K562 (cell line): ENCODE measurements around the gene IL15RA. TPM values are rescaled to one million over a fixed set of nuclear protein-coding genes. Genes with fewer than 3 reads are reported as not detected.

Experiments used
- ATAC-seq: fragments of 200-7000 bp; cut with Tn5 transposase; 3 replicates; pipeline ENCODE4 v1.9.1; 2020; ENCODE audit warnings: moderate library complexity
- BruUV-seq: library from RNA; stranded (reverse); fragments of 400-500 nt; replicated peaks from 2 replicates; lab custom pipeline; 2021; lab: Mats Ljungman, UMichigan
- CTCF ChIA-PET: fragments of 300-600 bp; formaldehyde crosslinking; extraction: SDS; loops from one replicate; lab custom pipeline; 2021; ENCODE audit warnings: low intra/inter-chr PET ratio; lab: Yijun Ruan, JAX
- POLR2A ChIA-PET: fragments of 300-600, 350-650 bp; sonication (Branson Sonifier 250); formaldehyde crosslinking; extraction: SDS; loops from one replicate; lab custom pipeline; 2021; ENCODE audit warnings: antibody characterized with exemption, inconsistent platforms; lab: Yijun Ruan, JAX
- DNase-seq, 4 experiments: peaks; one replicate each; pipeline versions ENCODE4 v3.0.0 to v3.0.0-alpha.2; 2011 to 2018; ENCODE audit warnings: low spot score in 3 of 4, mixed read lengths in 3 of 4; ENCODE audit errors: extremely low read depth in 1 of 4
- FAIRE-seq: peaks from 2 replicates; lab custom pipeline; 2011; peaks lifted over from hg19 to GRCh38; lab: Jason Lieb, UNC
- H2AFZ ChIP-seq: 2 replicates; pipeline ENCODE4 v1.6.0; 2011; ENCODE audit warnings: low read depth, low read length, control low read depth, inconsistent platforms
- H3K27ac ChIP-seq: fragments of 200-600 bp; 3 replicates; pipeline ENCODE4 v1.8.0; 2011; ENCODE audit warnings: low read depth, mild to moderate bottlenecking, control low read depth, inconsistent platforms, low read length, moderate library complexity, mixed read lengths; ENCODE audit errors: extremely low read depth
- H3K27me3 ChIP-seq, 2 experiments: fragments of 300-600 bp in 1 of 2; 2 replicates in 1 of 2; 3 replicates in 1 of 2; pipeline versions ENCODE4 v1.6.0 to v1.8.0; 2011; ENCODE audit warnings: inconsistent platforms in 2 of 2, low read length in 2 of 2, mild to moderate bottlenecking in 1 of 2, mixed read lengths in 1 of 2, moderate library complexity in 1 of 2; ENCODE audit not compliant: control insufficient read depth in 2 of 2, insufficient read depth in 2 of 2
- H3K36me3 ChIP-seq: fragments of 300-600 bp; 3 replicates; pipeline ENCODE4 v1.8.0; 2011; ENCODE audit warnings: mild to moderate bottlenecking, low read length, inconsistent platforms; ENCODE audit not compliant: control insufficient read depth, insufficient read depth
- H3K4me1 ChIP-seq, 2 experiments: fragments of 200-600 bp in 1 of 2; replicated peaks in 1 of 2; 2 replicates in 1 of 2; 3 replicates in 1 of 2; pipeline versions ENCODE4 v1.5.1 to v1.8.0; 2011; ENCODE audit warnings: inconsistent platforms in 2 of 2, low read length in 2 of 2, mild to moderate bottlenecking in 1 of 2, mixed read lengths in 1 of 2, moderate library complexity in 1 of 2; ENCODE audit not compliant: control insufficient read depth in 2 of 2, insufficient read depth in 2 of 2
- H3K4me2 ChIP-seq: 2 replicates; pipeline ENCODE4 v1.6.1; 2011; ENCODE audit warnings: low read length, control low read depth, inconsistent platforms, mixed read lengths; ENCODE audit not compliant: insufficient read depth
- H3K4me3 ChIP-seq: fragments of 200-600 bp; sonication (generic), shearing (Covaris generic); 2 replicates; pipeline ENCODE4 v1.5.1; 2016; ENCODE audit warnings: control low read depth, inconsistent platforms
- H3K79me2 ChIP-seq: fragments of 200-600 bp; 3 replicates; pipeline ENCODE4 v1.8.0; 2011; ENCODE audit warnings: low read length, inconsistent platforms; ENCODE audit not compliant: control insufficient read depth, insufficient read depth
- H3K9ac ChIP-seq, 2 experiments: 2 replicates each; pipeline versions ENCODE4 v1.6.0 to v1.6.1; 2011; ENCODE audit warnings: low read depth in 2 of 2, low read length in 2 of 2, control low read depth in 1 of 2, inconsistent platforms in 1 of 2, mild to moderate bottlenecking in 1 of 2, mixed read lengths in 1 of 2; ENCODE audit not compliant: insufficient read depth in 1 of 2
- H3K9me1 ChIP-seq: one replicate; pipeline ENCODE4 v1.6.0; 2011; ENCODE audit warnings: inconsistent platforms, mild to moderate bottlenecking, low read length, moderate library complexity; ENCODE audit not compliant: control insufficient read depth, insufficient read depth
- H3K9me3 ChIP-seq: replicated peaks from 2 replicates; pipeline ENCODE4 v1.5.1; 2011; ENCODE audit warnings: low read depth, low read length, inconsistent platforms; ENCODE audit not compliant: control insufficient read depth, insufficient read depth
- H4K20me1 ChIP-seq: replicated peaks from 2 replicates; pipeline ENCODE4 v1.6.1; 2011; ENCODE audit warnings: low read length, inconsistent platforms, mixed read lengths; ENCODE audit not compliant: control insufficient read depth, insufficient read depth
- NRF1 ChIP-seq, 2 experiments: fragments of 450-650 bp; IDR thresholded peaks in 1 of 2; conservative IDR thresholded peaks in 1 of 2; 2 replicates each; pipeline ENCODE4 v1.6.1; 2014; ENCODE audit warnings: mild to moderate bottlenecking in 2 of 2
- ZNF436 ChIP-seq: fragments of 250-450, 450-650 bp; sonication (Bioruptor Pico); formaldehyde crosslinking; IDR thresholded peaks from 2 replicates; pipeline ENCODE4 v1.7.0; 2020; ENCODE audit warnings: mild to moderate bottlenecking
- WGBS: fragments of 100-300 bp; shearing (Covaris generic); methylation state at CpG from one replicate; pipeline ENCODE4 v1.1.6; 2016; ENCODE audit warnings: low coverage, mixed read lengths; ENCODE audit not compliant: insufficient coverage; ENCODE audit errors: missing lambda C conversion rate; 5-methylcytosine and 5-hydroxymethylcytosine counted together
- in situ Hi-C: fragments of 300-500 bp; cut with MboI; formaldehyde crosslinking; loops from 4 replicates; pipeline ENCODE4 v1.15.0; 2018; ENCODE audit warnings: inconsistent platforms, mixed read lengths
- intact Hi-C: fragments of 100-400 bp; cut with micrococcal nuclease; formaldehyde crosslinking; loops from 2 replicates; pipeline ENCODE4 v1.14.2; 2022
- polyA plus RNA-seq, 8 experiments: library from polyadenylated mRNA; depleted of rRNA in 4 of 8; stranded (reverse) in 5 of 8; unstranded in 3 of 8; fragments of >200 nt; fragmentation: Nextera tagmentation in 2 of 8; fragmentation: Illumina TruSeq in 1 of 8; extraction: Ambion mirVana in 2 of 8; extraction: Trizol in 1 of 8; gene quantifications; 2 replicates each; pipeline versions ENCODE4 v1.2.1 to v1.2.3, GENCODE V29; 2011 to 2014; ENCODE audit warnings: inconsistent platforms in 1 of 8, missing spikeins in 1 of 8
- total RNA-seq, 7 experiments: library from RNA; depleted of rRNA in 6 of 7; stranded (reverse); fragments of >200 nt in 6 of 7; fragmentation: Illumina TruSeq in 2 of 7; extraction: Trizol in 2 of 7; gene quantifications; 2 replicates each; pipeline versions ENCODE4 v1.2.1 to v1.2.3, GENCODE V29; 2011 to 2021; ENCODE audit warnings: low replicate concordance in 1 of 7
- TF ChIP-seq, protein P1 (sequence below), 3 experiments: fragments of 200-800 bp in 1 of 3; fragments of 250-450 bp in 1 of 3; fragments of 450-650 bp in 1 of 3; sonication (Bioruptor Pico) in 1 of 3; sonication (Bioruptor generic) in 1 of 3; formaldehyde crosslinking in 1 of 3; IDR thresholded peaks; 2 replicates each; pipeline versions ENCODE4 v1.6.1 to v1.8.0; 2016 to 2022; ENCODE audit warnings: mild to moderate bottlenecking in 2 of 3, missing genetic modification characterization in 2 of 3, missing compliant biosample characterization in 1 of 3, moderate library complexity in 1 of 3
- TF ChIP-seq, protein P2 (sequence below): fragments of 150-350 bp; IDR thresholded peaks from 2 replicates; pipeline ENCODE4 v1.6.1; 2014; ENCODE audit warnings: low read depth, mild to moderate bottlenecking, low read length, borderline replicate concordance
- TF ChIP-seq, protein P3 (sequence below), 2 experiments: fragments of 450-650 bp; conservative IDR thresholded peaks; 2 replicates each; pipeline ENCODE4 v1.6.1; 2017; ENCODE audit warnings: mild to moderate bottlenecking in 2 of 2, moderate library complexity in 2 of 2

Gene IL15RA
- total and polyA plus RNA-seq, 9 of the 15 experiments (the other 6 are each of a cell fraction or from before 2014, with no cell fraction given): 1.2 to 11.7 (median 8.0) TPM

DNA sequence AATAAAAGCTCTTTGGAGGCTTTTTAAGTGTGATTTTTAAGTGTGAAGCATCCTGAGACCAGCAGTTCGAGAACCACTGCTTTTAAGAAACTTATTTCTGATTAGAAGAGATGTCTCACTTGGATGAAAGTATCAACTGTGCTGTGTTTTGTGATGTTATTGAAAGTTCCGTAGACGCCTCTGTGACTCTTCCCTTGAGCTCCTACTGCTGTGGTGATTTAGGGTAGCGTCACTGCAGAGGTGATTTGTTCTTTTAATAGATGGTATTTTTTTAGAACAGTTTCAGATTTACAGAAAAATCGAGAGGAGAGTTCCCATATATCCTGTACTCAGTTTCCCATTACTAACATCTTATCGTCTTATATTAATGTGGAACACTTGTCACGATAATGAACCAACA is 57.8 kb downstream of the IL15RA start:
- Histone ChIP-seq H3K36me3 (peaks cover 97% of the 10 kb centered on the region), H3K27me3 (no peaks in the 10 kb centered on the region), H3K9ac (no peak overlapping the region), H3K4me1 (no peaks in the 10 kb centered on the region), H3K27ac (no peak overlapping the region), H3K4me2 (no peak overlapping the region), H3K79me2 (no peaks in the 10 kb centered on the region), H3K9me3 (no peaks in the 10 kb centered on the region), H4K20me1 (no peaks in the 10 kb centered on the region), H3K4me3 (no peak overlapping the region), H2AFZ (no peak overlapping the region), H3K9me1 (no peaks in the 10 kb centered on the region)
- ChIA-PET POLR2A (interaction anchor here (0.6 to 0.8 kb wide), 2 partner anchors 10 to 30 kb away, joined by 3 read pairs; partner anchors contain the start of genes ANKRD16 and FBH1), CTCF (no interaction called here)
- in situ Hi-C loops: no loop called here
- intact Hi-C loops: no loop called here
- no peak for FAIRE-seq
- TF ChIP-seq NRF1 (conservative IDR thresholded peaks at IDR 0.05 in 1 of 2, IDR thresholded peaks at IDR 0.05 in 1 of 2) (no peak), ZNF436 (CRISPR knock-in tag) (no peak)
- no peak for ATAC-seq
- 95% methylated on average over 7 of the region's 7 CpGs for WGBS
- no TSS peak for BruUV-seq
- DNase-seq: no peak

DNA sequence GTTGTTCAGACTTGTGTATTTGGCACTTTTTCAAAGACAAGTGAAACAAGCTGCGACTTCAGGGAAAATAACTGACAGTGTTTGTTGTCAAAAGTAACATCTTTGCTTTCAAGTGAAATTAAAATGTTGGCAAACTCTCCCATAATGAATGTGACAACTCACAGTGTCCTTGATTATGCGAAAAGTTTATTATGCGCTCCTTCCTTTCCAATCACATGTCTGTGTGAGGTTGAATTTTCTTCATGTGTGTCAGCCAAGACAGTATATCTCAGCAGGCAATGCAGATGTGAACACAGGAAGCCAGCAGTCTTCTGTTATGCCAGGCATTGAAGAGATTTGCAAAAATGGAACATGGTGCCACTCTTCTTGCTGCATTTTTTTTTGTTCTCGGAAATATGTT is 58.6 kb downstream of the IL15RA start:
- POLR2A ChIA-PET: interaction anchor here (0.6 kb wide), 1 partner anchor 11 kb away, joined by 3 read pairs; no protein-coding TSS in a partner anchor
- no peak overlapping the region for H3K9ac ChIP-seq
- H3K4me2 ChIP-seq: no peak overlapping the region
- no peaks in the 10 kb centered on the region for H3K27me3 ChIP-seq
- peaks cover 97% of the 10 kb centered on the region for H3K36me3 ChIP-seq
- no peak for FAIRE-seq
- H3K79me2 ChIP-seq: no peaks in the 10 kb centered on the region
- H3K4me1 ChIP-seq: no peaks in the 10 kb centered on the region
- TF ChIP-seq, protein P1, sequence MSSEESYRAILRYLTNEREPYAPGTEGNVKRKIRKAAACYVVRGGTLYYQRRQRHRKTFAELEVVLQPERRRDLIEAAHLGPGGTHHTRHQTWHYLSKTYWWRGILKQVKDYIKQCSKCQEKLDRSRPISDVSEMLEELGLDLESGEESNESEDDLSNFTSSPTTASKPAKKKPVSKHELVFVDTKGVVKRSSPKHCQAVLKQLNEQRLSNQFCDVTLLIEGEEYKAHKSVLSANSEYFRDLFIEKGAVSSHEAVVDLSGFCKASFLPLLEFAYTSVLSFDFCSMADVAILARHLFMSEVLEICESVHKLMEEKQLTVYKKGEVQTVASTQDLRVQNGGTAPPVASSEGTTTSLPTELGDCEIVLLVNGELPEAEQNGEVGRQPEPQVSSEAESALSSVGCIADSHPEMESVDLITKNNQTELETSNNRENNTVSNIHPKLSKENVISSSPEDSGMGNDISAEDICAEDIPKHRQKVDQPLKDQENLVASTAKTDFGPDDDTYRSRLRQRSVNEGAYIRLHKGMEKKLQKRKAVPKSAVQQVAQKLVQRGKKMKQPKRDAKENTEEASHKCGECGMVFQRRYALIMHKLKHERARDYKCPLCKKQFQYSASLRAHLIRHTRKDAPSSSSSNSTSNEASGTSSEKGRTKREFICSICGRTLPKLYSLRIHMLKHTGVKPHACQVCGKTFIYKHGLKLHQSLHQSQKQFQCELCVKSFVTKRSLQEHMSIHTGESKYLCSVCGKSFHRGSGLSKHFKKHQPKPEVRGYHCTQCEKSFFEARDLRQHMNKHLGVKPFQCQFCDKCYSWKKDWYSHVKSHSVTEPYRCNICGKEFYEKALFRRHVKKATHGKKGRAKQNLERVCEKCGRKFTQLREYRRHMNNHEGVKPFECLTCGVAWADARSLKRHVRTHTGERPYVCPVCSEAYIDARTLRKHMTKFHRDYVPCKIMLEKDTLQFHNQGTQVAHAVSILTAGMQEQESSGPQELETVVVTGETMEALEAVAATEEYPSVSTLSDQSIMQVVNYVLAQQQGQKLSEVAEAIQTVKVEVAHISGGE (CRISPR knock-in tag; IDR thresholded peaks at IDR 0.05): no peak
- TF ChIP-seq, protein P2, sequence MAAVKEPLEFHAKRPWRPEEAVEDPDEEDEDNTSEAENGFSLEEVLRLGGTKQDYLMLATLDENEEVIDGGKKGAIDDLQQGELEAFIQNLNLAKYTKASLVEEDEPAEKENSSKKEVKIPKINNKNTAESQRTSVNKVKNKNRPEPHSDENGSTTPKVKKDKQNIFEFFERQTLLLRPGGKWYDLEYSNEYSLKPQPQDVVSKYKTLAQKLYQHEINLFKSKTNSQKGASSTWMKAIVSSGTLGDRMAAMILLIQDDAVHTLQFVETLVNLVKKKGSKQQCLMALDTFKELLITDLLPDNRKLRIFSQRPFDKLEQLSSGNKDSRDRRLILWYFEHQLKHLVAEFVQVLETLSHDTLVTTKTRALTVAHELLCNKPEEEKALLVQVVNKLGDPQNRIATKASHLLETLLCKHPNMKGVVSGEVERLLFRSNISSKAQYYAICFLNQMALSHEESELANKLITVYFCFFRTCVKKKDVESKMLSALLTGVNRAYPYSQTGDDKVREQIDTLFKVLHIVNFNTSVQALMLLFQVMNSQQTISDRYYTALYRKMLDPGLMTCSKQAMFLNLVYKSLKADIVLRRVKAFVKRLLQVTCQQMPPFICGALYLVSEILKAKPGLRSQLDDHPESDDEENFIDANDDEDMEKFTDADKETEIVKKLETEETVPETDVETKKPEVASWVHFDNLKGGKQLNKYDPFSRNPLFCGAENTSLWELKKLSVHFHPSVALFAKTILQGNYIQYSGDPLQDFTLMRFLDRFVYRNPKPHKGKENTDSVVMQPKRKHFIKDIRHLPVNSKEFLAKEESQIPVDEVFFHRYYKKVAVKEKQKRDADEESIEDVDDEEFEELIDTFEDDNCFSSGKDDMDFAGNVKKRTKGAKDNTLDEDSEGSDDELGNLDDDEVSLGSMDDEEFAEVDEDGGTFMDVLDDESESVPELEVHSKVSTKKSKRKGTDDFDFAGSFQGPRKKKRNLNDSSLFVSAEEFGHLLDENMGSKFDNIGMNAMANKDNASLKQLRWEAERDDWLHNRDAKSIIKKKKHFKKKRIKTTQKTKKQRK: no peak
- TF ChIP-seq, protein P3, sequence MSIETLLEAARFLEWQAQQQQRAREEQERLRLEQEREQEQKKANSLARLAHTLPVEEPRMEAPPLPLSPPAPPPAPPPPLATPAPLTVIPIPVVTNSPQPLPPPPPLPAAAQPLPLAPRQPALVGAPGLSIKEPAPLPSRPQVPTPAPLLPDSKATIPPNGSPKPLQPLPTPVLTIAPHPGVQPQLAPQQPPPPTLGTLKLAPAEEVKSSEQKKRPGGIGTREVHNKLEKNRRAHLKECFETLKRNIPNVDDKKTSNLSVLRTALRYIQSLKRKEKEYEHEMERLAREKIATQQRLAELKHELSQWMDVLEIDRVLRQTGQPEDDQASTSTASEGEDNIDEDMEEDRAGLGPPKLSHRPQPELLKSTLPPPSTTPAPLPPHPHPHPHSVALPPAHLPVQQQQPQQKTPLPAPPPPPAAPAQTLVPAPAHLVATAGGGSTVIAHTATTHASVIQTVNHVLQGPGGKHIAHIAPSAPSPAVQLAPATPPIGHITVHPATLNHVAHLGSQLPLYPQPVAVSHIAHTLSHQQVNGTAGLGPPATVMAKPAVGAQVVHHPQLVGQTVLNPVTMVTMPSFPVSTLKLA (conservative IDR thresholded peaks at IDR 0.05): no peak
- DNase-seq: no peak
- WGBS: 91% methylated on average over 4 of the region's 4 CpGs
- no peak overlapping the region for H3K4me3 ChIP-seq
- H2AFZ ChIP-seq: no peak overlapping the region
- intact Hi-C loops (no loop called here), in situ Hi-C loops (no loop called here)
- H3K9me3 ChIP-seq: no peaks in the 10 kb centered on the region
- no TSS peak for BruUV-seq
- H3K9me1 ChIP-seq: no peaks in the 10 kb centered on the region
- no peaks in the 10 kb centered on the region for H4K20me1 ChIP-seq
- H3K27ac ChIP-seq: no peak overlapping the region
- CTCF ChIA-PET: no interaction called here
- ATAC-seq: no peak
